Suprapubic skin (tissue), 3 donors: Measurements from ENCODE around the gene CSTA.

Source experiments
- EP300 ChIP-seq: sonication (generic); formaldehyde crosslinking; IDR thresholded peaks from one replicate; pipeline ENCODE4 v1.6.1; 2017; ENCODE audit warnings: antibody characterized with exemption
- POLR2A ChIP-seq, 2 donors: fragments of 450-650 bp; IDR thresholded peaks; one replicate each; pipeline ENCODE4 v1.6.1; 2017; ENCODE audit warnings: antibody characterized with exemption in 2 of 2, mild to moderate bottlenecking in 2 of 2, moderate library complexity in 2 of 2
- TF ChIP-seq, protein P1 (sequence below), 2 donors: fragments of 200-600 bp in 1 of 2; fragments of 450-650 bp in 1 of 2; sonication (generic) in 1 of 2; IDR thresholded peaks; one replicate each; pipeline ENCODE4 v1.5.1; 2016 to 2019; ENCODE audit warnings: antibody characterized with exemption in 2 of 2, mild to moderate bottlenecking in 1 of 2, moderate library complexity in 1 of 2

DNA sequence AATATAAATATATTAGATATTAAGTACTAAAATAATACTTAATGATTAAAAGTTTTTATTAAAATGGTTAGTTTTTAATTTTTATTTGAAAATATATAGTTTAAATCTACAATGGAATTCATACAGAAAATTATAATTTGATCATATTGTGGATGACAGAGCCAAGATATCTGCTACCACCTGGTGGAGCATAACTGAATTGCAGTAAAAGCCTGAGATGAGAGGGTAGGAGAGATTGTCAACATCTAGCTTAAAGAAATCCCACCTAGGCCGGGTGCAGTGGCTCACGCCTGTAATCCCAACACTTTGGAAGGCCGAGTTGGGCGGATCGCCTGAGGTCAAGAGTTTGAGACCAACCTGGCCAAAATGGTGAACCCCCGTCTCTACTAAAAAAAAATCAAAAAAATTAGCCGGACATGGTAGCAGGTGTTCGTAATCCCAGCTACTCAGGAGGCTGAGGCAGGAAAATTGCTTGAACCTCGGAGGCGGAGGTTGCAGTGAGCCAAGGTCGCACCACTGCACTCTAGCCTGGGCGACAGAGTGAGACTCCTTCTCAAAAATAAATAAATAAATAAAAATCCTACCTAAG is 25.1 kb upstream of the CSTA start:
- TF ChIP-seq, protein P1, sequence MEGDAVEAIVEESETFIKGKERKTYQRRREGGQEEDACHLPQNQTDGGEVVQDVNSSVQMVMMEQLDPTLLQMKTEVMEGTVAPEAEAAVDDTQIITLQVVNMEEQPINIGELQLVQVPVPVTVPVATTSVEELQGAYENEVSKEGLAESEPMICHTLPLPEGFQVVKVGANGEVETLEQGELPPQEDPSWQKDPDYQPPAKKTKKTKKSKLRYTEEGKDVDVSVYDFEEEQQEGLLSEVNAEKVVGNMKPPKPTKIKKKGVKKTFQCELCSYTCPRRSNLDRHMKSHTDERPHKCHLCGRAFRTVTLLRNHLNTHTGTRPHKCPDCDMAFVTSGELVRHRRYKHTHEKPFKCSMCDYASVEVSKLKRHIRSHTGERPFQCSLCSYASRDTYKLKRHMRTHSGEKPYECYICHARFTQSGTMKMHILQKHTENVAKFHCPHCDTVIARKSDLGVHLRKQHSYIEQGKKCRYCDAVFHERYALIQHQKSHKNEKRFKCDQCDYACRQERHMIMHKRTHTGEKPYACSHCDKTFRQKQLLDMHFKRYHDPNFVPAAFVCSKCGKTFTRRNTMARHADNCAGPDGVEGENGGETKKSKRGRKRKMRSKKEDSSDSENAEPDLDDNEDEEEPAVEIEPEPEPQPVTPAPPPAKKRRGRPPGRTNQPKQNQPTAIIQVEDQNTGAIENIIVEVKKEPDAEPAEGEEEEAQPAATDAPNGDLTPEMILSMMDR (IDR thresholded peaks at IDR 0.05) = peak in 1 of 2 donors; percentile 20
- TF ChIP-seq POLR2A (IDR thresholded peaks at IDR 0.05) = no peak
- no peak for TF ChIP-seq EP300
